Neural progenitor cell (in vitro differentiated cells): ENCODE results near the gene REXO1. TPM values are rescaled to one million over a fixed set of nuclear protein-coding genes. Genes with fewer than 3 reads are reported as not detected.

Experiments used
- DNase-seq: peaks from one replicate; pipeline ENCODE4 v3.0.0-alpha.2; 2016; ENCODE audit warnings: low spot score
- H2AFZ ChIP-seq: fragments of 200-600 bp; sonication (generic); replicated peaks from 2 replicates; pipeline ENCODE4 v1.6.1; 2016; ENCODE audit warnings: antibody characterized with exemption
- H3F3A ChIP-seq: fragments of 200-600 bp; sonication (generic); 2 replicates; pipeline ENCODE4 v1.6.1; 2016; ENCODE audit warnings: antibody characterized with exemption, low read depth
- H3K27ac ChIP-seq: fragments of 200-600 bp; sonication (generic); 2 replicates; pipeline ENCODE4 v1.5.1; 2016; ENCODE audit warnings: mild to moderate bottlenecking
- H3K27me3 ChIP-seq: fragments of 200-600 bp; sonication (generic); 2 replicates; pipeline ENCODE4 v1.6.1; 2016; ENCODE audit warnings: mild to moderate bottlenecking, moderate library complexity
- H3K36me3 ChIP-seq: fragments of 200-600 bp; sonication (generic); 2 replicates; pipeline ENCODE4 v1.5.1; 2016
- H3K4me1 ChIP-seq: fragments of 200-600 bp; sonication (generic); 2 replicates; pipeline ENCODE4 v1.6.1; 2016; ENCODE audit warnings: mixed run types
- H3K4me2 ChIP-seq: fragments of 200-600 bp; sonication (generic); 2 replicates; pipeline ENCODE4 v1.6.1; 2016
- H3K4me3 ChIP-seq: fragments of 200-600 bp; sonication (generic); 2 replicates; pipeline ENCODE4 v1.5.1; 2016
- H3K79me2 ChIP-seq: fragments of 200-600 bp; sonication (generic); 2 replicates; pipeline ENCODE4 v1.6.1; 2016; ENCODE audit warnings: low read depth
- H3K9ac ChIP-seq: fragments of 200-600 bp; sonication (generic); 2 replicates; pipeline ENCODE4 v1.6.1; 2016
- H3K9me3 ChIP-seq: fragments of 200-600 bp; sonication (generic); 2 replicates; pipeline ENCODE4 v1.5.1; 2016; ENCODE audit warnings: low read depth
- H4K20me1 ChIP-seq: fragments of 200-600 bp; sonication (generic); 2 replicates; pipeline ENCODE4 v1.6.1; 2016; ENCODE audit warnings: low read depth
- H3K27ac Mint-ChIP-seq: 3 replicates; pipeline ENCODE4 v1.8.0; 2021; ENCODE audit warnings: mixed read lengths
- H3K27me3 Mint-ChIP-seq: 2 replicates; pipeline ENCODE4 v1.8.0; 2022; ENCODE audit warnings: low read depth, mild to moderate bottlenecking, inconsistent platforms, moderate library complexity, mixed read lengths; ENCODE audit not compliant: insufficient read depth
- H3K36me3 Mint-ChIP-seq: 3 replicates; pipeline ENCODE4 v1.8.0; 2021; ENCODE audit warnings: mixed read lengths
- H3K4me1 Mint-ChIP-seq: 3 replicates; pipeline ENCODE4 v1.8.0; 2021; ENCODE audit warnings: mixed read lengths
- H3K4me3 Mint-ChIP-seq: 3 replicates; pipeline ENCODE4 v1.8.0; 2021; ENCODE audit warnings: mild to moderate bottlenecking, moderate library complexity, mixed read lengths
- H3K9me3 Mint-ChIP-seq: 3 replicates; pipeline ENCODE4 v1.8.0; 2020; ENCODE audit warnings: mixed read lengths
- EZH2 ChIP-seq: fragments of 200-600 bp; sonication (generic); IDR thresholded peaks from 2 replicates; pipeline ENCODE4 v1.6.1; 2017; ENCODE audit warnings: antibody characterized with exemption, mild to moderate bottlenecking, moderate library complexity
- EZH2phosphoT487 ChIP-seq: fragments of 200-600 bp; sonication (generic); IDR thresholded peaks from 2 replicates; pipeline ENCODE4 v1.6.1; 2017; ENCODE audit warnings: antibody characterized with exemption
- total RNA-seq: library from RNA; depleted of rRNA; stranded (reverse); fragments of >200 nt; gene quantifications from 2 replicates; pipeline ENCODE4 v1.2.3, GENCODE V29; 2015; ENCODE audit warnings: low replicate concordance
- TF ChIP-seq, protein P1 (sequence below): fragments of 200-600 bp; sonication (generic); IDR thresholded peaks from 2 replicates; pipeline ENCODE4 v1.5.1; 2017; ENCODE audit warnings: antibody characterized with exemption, mild to moderate bottlenecking

Gene REXO1
- total RNA-seq, 1 donor from 2014 or later = 38.7 TPM

- peak overlapping the region; percentile 92 for H3K4me2 ChIP-seq
- H3K9ac ChIP-seq = peak overlapping the region; percentile 36
- TF ChIP-seq EZH2 = no peak
- no peak for TF ChIP-seq EZH2phosphoT487
- TF ChIP-seq, protein P1, sequence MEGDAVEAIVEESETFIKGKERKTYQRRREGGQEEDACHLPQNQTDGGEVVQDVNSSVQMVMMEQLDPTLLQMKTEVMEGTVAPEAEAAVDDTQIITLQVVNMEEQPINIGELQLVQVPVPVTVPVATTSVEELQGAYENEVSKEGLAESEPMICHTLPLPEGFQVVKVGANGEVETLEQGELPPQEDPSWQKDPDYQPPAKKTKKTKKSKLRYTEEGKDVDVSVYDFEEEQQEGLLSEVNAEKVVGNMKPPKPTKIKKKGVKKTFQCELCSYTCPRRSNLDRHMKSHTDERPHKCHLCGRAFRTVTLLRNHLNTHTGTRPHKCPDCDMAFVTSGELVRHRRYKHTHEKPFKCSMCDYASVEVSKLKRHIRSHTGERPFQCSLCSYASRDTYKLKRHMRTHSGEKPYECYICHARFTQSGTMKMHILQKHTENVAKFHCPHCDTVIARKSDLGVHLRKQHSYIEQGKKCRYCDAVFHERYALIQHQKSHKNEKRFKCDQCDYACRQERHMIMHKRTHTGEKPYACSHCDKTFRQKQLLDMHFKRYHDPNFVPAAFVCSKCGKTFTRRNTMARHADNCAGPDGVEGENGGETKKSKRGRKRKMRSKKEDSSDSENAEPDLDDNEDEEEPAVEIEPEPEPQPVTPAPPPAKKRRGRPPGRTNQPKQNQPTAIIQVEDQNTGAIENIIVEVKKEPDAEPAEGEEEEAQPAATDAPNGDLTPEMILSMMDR = no peak
- H3K36me3 ChIP-seq = no peaks in the 10 kb centered on the region
- H3F3A ChIP-seq = peaks cover 27% of the 10 kb centered on the region
- H3K4me1 ChIP-seq = peaks cover 20% of the 10 kb centered on the region
- peaks cover 20% of the 10 kb centered on the region for H3K4me1 Mint-ChIP-seq
- H3K27ac ChIP-seq = no peak overlapping the region
- DNase-seq = no peak
- H3K9me3 Mint-ChIP-seq = no peaks in the 10 kb centered on the region
- H3K27me3 ChIP-seq = no peaks in the 10 kb centered on the region
- H4K20me1 ChIP-seq = peaks cover 30% of the 10 kb centered on the region
- peak overlapping the region; percentile 71 for H3K4me3 ChIP-seq
- H3K36me3 Mint-ChIP-seq = no peaks in the 10 kb centered on the region
- H3K4me3 Mint-ChIP-seq = peak overlapping the region; percentile 95
- no peak overlapping the region for H2AFZ ChIP-seq
- no peak overlapping the region for H3K27ac Mint-ChIP-seq
- H3K79me2 ChIP-seq = peaks cover 47% of the 10 kb centered on the region
- no peaks in the 10 kb centered on the region for H3K27me3 Mint-ChIP-seq
- H3K9me3 ChIP-seq = no peaks in the 10 kb centered on the region
Observed at GRCh38 chr19:1873524-1874473, 25.5 kb upstream of the REXO1 start.

- H3K27me3 Mint-ChIP-seq = no peaks in the 10 kb centered on the region
- Histone ChIP-seq H3K27ac (no peak overlapping the region), H3K9ac (no peak overlapping the region)
Observed at GRCh38 chr19:1872807-1873523, 24.7 kb upstream of the REXO1 start.

GRCh38 chr19:1871630-1872029 lies 23.3 kb upstream of the REXO1 start:
- Histone ChIP-seq H4K20me1 (peaks cover 30% of the 10 kb centered on the region), H2AFZ (no peak overlapping the region), H3K36me3 (no peaks in the 10 kb centered on the region), H3K4me1 (peaks cover 18% of the 10 kb centered on the region), H3F3A (peaks cover 27% of the 10 kb centered on the region), H3K9me3 (no peaks in the 10 kb centered on the region), H3K4me2 (no peak overlapping the region), H3K79me2 (peaks cover 47% of the 10 kb centered on the region), H3K9ac (no peak overlapping the region), H3K4me3 (no peak overlapping the region), H3K27ac (no peak overlapping the region), H3K27me3 (no peaks in the 10 kb centered on the region)
- no peaks in the 10 kb centered on the region for H3K27me3 Mint-ChIP-seq
- TF ChIP-seq, protein P1 = no peak
- TF ChIP-seq EZH2phosphoT487 (no peak), EZH2 (no peak)
- peaks cover 20% of the 10 kb centered on the region for H3K4me1 Mint-ChIP-seq
- H3K4me3 Mint-ChIP-seq = no peak overlapping the region
- H3K27ac Mint-ChIP-seq = no peak overlapping the region
- no peak for DNase-seq
- no peaks in the 10 kb centered on the region for H3K36me3 Mint-ChIP-seq
- H3K9me3 Mint-ChIP-seq = no peaks in the 10 kb centered on the region

More at GRCh38 chr19:1872807-1873523, 24.7 kb upstream of the REXO1 start:
- H4K20me1 ChIP-seq = peaks cover 30% of the 10 kb centered on the region
- H3F3A ChIP-seq = peaks cover 29% of the 10 kb centered on the region
- peaks cover 20% of the 10 kb centered on the region for H3K4me1 Mint-ChIP-seq
- no peaks in the 10 kb centered on the region for H3K36me3 Mint-ChIP-seq
- H3K4me2 ChIP-seq = no peak overlapping the region
- no peak for DNase-seq
- H3K36me3 ChIP-seq = no peaks in the 10 kb centered on the region
- H3K4me3 Mint-ChIP-seq = no peak overlapping the region
- H3K9me3 Mint-ChIP-seq = no peaks in the 10 kb centered on the region
- no peak overlapping the region for H3K27ac Mint-ChIP-seq
- H3K79me2 ChIP-seq = peaks cover 47% of the 10 kb centered on the region
- TF ChIP-seq EZH2phosphoT487 (no peak), EZH2 (no peak)
- TF ChIP-seq, protein P1 = no peak
- H3K4me1 ChIP-seq = peaks cover 20% of the 10 kb centered on the region
- H3K4me3 ChIP-seq = no peak overlapping the region
- H2AFZ ChIP-seq = no peak overlapping the region
- no peaks in the 10 kb centered on the region for H3K9me3 ChIP-seq
- H3K27me3 ChIP-seq = no peaks in the 10 kb centered on the region
